WTC11 (cell line): Measurements from ENCODE around the gene PIM1.

Source experiments
- AR ChIP-seq: fragments of 250-450 bp; sonication (Bioruptor Pico); IDR thresholded peaks from 2 replicates; pipeline ENCODE4 v1.9.0; 2021; ENCODE audit warnings: mild to moderate bottlenecking
- ARID4B ChIP-seq: sonication (generic); formaldehyde crosslinking; IDR thresholded peaks from 2 replicates; pipeline ENCODE4 v1.8.0; 2023; ENCODE audit warnings: missing genetic modification reagents, mild to moderate bottlenecking, borderline replicate concordance
- ATF1 ChIP-seq: sonication (generic); formaldehyde crosslinking; IDR thresholded peaks from 2 replicates; pipeline ENCODE4 v1.8.1; 2023; ENCODE audit warnings: mild to moderate bottlenecking, moderate library complexity, missing genetic modification reagents
- CREB1 ChIP-seq: sonication (generic); formaldehyde crosslinking; IDR thresholded peaks from 2 replicates; pipeline ENCODE4 v1.8.0; 2023; ENCODE audit warnings: mild to moderate bottlenecking, missing genetic modification reagents
- CTCF ChIP-seq: fragments of 200-600 bp; IDR thresholded peaks from 2 replicates; pipeline ENCODE4 v1.8.0; 2022; ENCODE audit warnings: antibody characterized with exemption
- GRHL2 ChIP-seq: fragments of 250-450 bp; sonication (Bioruptor Pico); IDR thresholded peaks from 2 replicates; pipeline ENCODE4 v1.8.0; 2022; ENCODE audit warnings: mild to moderate bottlenecking, moderate library complexity; ENCODE audit not compliant: insufficient replicate concordance, severe bottlenecking
- HMGXB4 ChIP-seq: sonication (generic); formaldehyde crosslinking; IDR thresholded peaks from 2 replicates; pipeline ENCODE4 v1.8.1; 2023; ENCODE audit warnings: mild to moderate bottlenecking, moderate library complexity, missing genetic modification reagents
- IRF2 ChIP-seq: sonication (generic); formaldehyde crosslinking; IDR thresholded peaks from 2 replicates; pipeline ENCODE4 v1.8.0; 2022; ENCODE audit warnings: low read depth, missing genetic modification reagents, borderline replicate concordance
- KAT7 ChIP-seq: sonication (generic); formaldehyde crosslinking; IDR thresholded peaks from 2 replicates; pipeline ENCODE4 v1.8.1; 2023; ENCODE audit warnings: missing genetic modification reagents, mild to moderate bottlenecking, borderline replicate concordance
- MAX ChIP-seq: sonication (generic); formaldehyde crosslinking; IDR thresholded peaks from 2 replicates; pipeline ENCODE4 v1.8.0; 2022; ENCODE audit warnings: mild to moderate bottlenecking, missing genetic modification reagents
- PRRX2 ChIP-seq: fragments of 250-450 bp; sonication (Bioruptor Pico); IDR thresholded peaks from 2 replicates; pipeline ENCODE4 v1.8.0; 2021; ENCODE audit warnings: mild to moderate bottlenecking
- SOX15 ChIP-seq: fragments of 250-450 bp; sonication (Bioruptor Pico); IDR thresholded peaks from 2 replicates; pipeline ENCODE4 v1.9.0; 2021; ENCODE audit warnings: mild to moderate bottlenecking
- SP1 ChIP-seq: sonication (generic); formaldehyde crosslinking; conservative IDR thresholded peaks from 2 replicates; pipeline ENCODE4 v1.8.1; 2022; ENCODE audit warnings: missing genetic modification reagents
- USF2 ChIP-seq: sonication (generic); formaldehyde crosslinking; IDR thresholded peaks from 2 replicates; pipeline ENCODE4 v1.8.1; 2023; ENCODE audit warnings: mild to moderate bottlenecking, missing genetic modification reagents, moderate library complexity

GRCh38 chr6:37206622-37207021 is 36.7 kb downstream of the PIM1 start:
- TF ChIP-seq IRF2 (CRISPR knock-in tag) (no peak), SOX15 (CRISPR knock-in tag) (no peak), CREB1 (CRISPR knock-in tag) (no peak), CTCF (no peak), PRRX2 (CRISPR knock-in tag) (no peak), AR (CRISPR knock-in tag) (no peak), ARID4B (CRISPR knock-in tag) (no peak), KAT7 (CRISPR knock-in tag) (no peak), MAX (no peak), ATF1 (CRISPR knock-in tag) (no peak), SP1 (CRISPR knock-in tag) (no peak), HMGXB4 (no peak), USF2 (CRISPR knock-in tag) (no peak), GRHL2 (CRISPR knock-in tag) (no peak)
